OCI-LY7 (cell line): ENCODE measurements around the gene NLN. TPM values are rescaled to one million over a fixed set of nuclear protein-coding genes. Genes with fewer than 3 reads are reported as not detected.

ENCODE experiments used
- BruUV-seq: library from RNA; stranded (reverse); fragments of 400-500 nt; replicated peaks from 2 replicates; lab custom pipeline; 2021; lab: Mats Ljungman, UMichigan
- CTCF ChIA-PET: fragments of 300-600 bp; sonication (Branson Sonifier 250); formaldehyde crosslinking; loops from one replicate; lab custom pipeline; 2022; ENCODE audit warnings: antibody characterized with exemption; ENCODE audit not compliant: unreplicated experiment; lab: Charles Lee
- POLR2A ChIA-PET: fragments of 300-600 bp; sonication (Branson Sonifier 250); formaldehyde crosslinking; loops from one replicate; lab custom pipeline; 2022; ENCODE audit warnings: antibody characterized with exemption; lab: Charles Lee
- DNase-seq: peaks from one replicate; pipeline ENCODE4 v3.0.0-alpha.2; 2015; ENCODE audit warnings: low spot score
- H2AFZ ChIP-seq: fragments of 200-600 bp; sonication (generic), shearing (Covaris generic); 2 replicates; pipeline ENCODE4 v1.6.1; 2014; ENCODE audit warnings: mild to moderate bottlenecking, antibody characterized with exemption, low read length, moderate library complexity
- H3K27ac ChIP-seq: fragments of 200-600 bp; sonication (generic); 2 replicates; pipeline ENCODE4 v1.5.1; 2014; ENCODE audit warnings: mixed run types, low read depth, mild to moderate bottlenecking, moderate library complexity, low read length, inconsistent platforms; ENCODE audit not compliant: poor library complexity, severe bottlenecking
- H3K36me3 ChIP-seq: fragments of 200-600 bp; sonication (generic); 2 replicates; pipeline ENCODE4 v1.6.1; 2014; ENCODE audit warnings: mild to moderate bottlenecking, antibody characterized with exemption, low read length, moderate library complexity, mixed read lengths; ENCODE audit not compliant: insufficient read depth
- H3K4me1 ChIP-seq: fragments of 200-600 bp; sonication (generic); 2 replicates; pipeline ENCODE4 v1.5.1; 2014; ENCODE audit warnings: mild to moderate bottlenecking, low read length; ENCODE audit not compliant: insufficient read depth, poor library complexity, severe bottlenecking
- H3K4me2 ChIP-seq: fragments of 200-600 bp; sonication (generic); 2 replicates; pipeline ENCODE4 v1.6.1; 2014; ENCODE audit warnings: mild to moderate bottlenecking, low read length
- H3K4me3 ChIP-seq: fragments of 200-600 bp; sonication (generic); 2 replicates; pipeline ENCODE4 v1.5.1; 2014; ENCODE audit warnings: mild to moderate bottlenecking, low read depth, low read length; ENCODE audit not compliant: poor library complexity, severe bottlenecking
- H3K79me2 ChIP-seq: fragments of 200-600 bp; sonication (generic); 2 replicates; pipeline ENCODE4 v1.6.1; 2016; ENCODE audit warnings: low read depth, mild to moderate bottlenecking, low read length, moderate library complexity, mixed read lengths; ENCODE audit not compliant: insufficient read depth
- H3K9me2 ChIP-seq: fragments of 200-600 bp; sonication (generic); 2 replicates; pipeline ENCODE4 v1.6.1; 2016; ENCODE audit warnings: mild to moderate bottlenecking, low read length, mixed read lengths; ENCODE audit not compliant: insufficient read depth
- H3K9me3 ChIP-seq: fragments of 200-600 bp; sonication (generic); 2 replicates; pipeline ENCODE4 v1.6.1; 2014; ENCODE audit warnings: mild to moderate bottlenecking, mixed run types, low read length, mixed read lengths
- H4K20me1 ChIP-seq: fragments of 200-600 bp; sonication (generic); 2 replicates; pipeline ENCODE4 v1.6.1; 2014; ENCODE audit warnings: mild to moderate bottlenecking, antibody characterized with exemption, low read length, moderate library complexity, mixed read lengths; ENCODE audit not compliant: insufficient read depth
- CTCF ChIP-seq: fragments of 200-600 bp; sonication (generic); conservative IDR thresholded peaks from 2 replicates; pipeline ENCODE4 v1.5.1; 2014; ENCODE audit warnings: mild to moderate bottlenecking, antibody characterized with exemption, low read length, moderate library complexity, mixed read lengths
- EZH2phosphoT487 ChIP-seq: fragments of 200-600 bp; sonication (generic); IDR thresholded peaks from 2 replicates; pipeline ENCODE4 v1.6.1; 2018; ENCODE audit warnings: low read depth, borderline replicate concordance, mild to moderate bottlenecking, mixed run types, antibody characterized with exemption, low read length, moderate library complexity, mixed read lengths
- intact Hi-C: fragments of 100-400 bp; cut with micrococcal nuclease; formaldehyde crosslinking; loops from one replicate; pipeline ENCODE4 v1.10.0; 2022; ENCODE audit not compliant: unreplicated experiment
- total RNA-seq, 2 experiments: library from RNA; depleted of rRNA in 1 of 2; stranded (reverse); fragments of >200 nt in 1 of 2; shearing (Covaris generic) in 1 of 2; gene quantifications; 2 replicates each; pipeline ENCODE4 v1.2.3, GENCODE V29; 2014 to 2022

NLN gene
- total RNA-seq, 2 experiments from 2014 or later: 14.9 to 26.0 TPM

- Histone ChIP-seq H3K27ac (no peak overlapping the region), H3K4me3 (no peak overlapping the region), H3K79me2 (no peaks in the 10 kb centered on the region), H3K4me1 (peaks cover 17% of the 10 kb centered on the region), H3K4me2 (no peak overlapping the region), H3K9me2 (no peaks in the 10 kb centered on the region), H2AFZ (no peak overlapping the region), H3K9me3 (no peaks in the 10 kb centered on the region), H3K36me3 (peaks cover 7% of the 10 kb centered on the region), H4K20me1 (no peaks in the 10 kb centered on the region)
- no TSS peak for BruUV-seq
- ChIA-PET CTCF (interaction anchor here (0.9 kb wide), 1 partner anchor 15 kb away, joined by 3 read pairs; no protein-coding TSS in a partner anchor), POLR2A (interaction anchor here (0.7 to 1.5 kb wide), 5 partner anchors 11 to 1061 kb away, joined by 3 to 4 read pairs (median 3); no protein-coding TSS in a partner anchor)
- DNase-seq: no peak
- intact Hi-C loops: no loop called here
- TF ChIP-seq EZH2phosphoT487: no peak
- no peak for TF ChIP-seq CTCF
Observed at GRCh38 chr5:65819905-65820240, 97.9 kb downstream of the NLN start.

- CTCF ChIA-PET: interaction anchor here (0.9 kb wide), 1 partner anchor 15 kb away, joined by 3 read pairs; no protein-coding TSS in a partner anchor
- POLR2A ChIA-PET: interaction anchor here (0.7 to 1.1 kb wide), 4 partner anchors 12 to 108 kb away, joined by 3 to 7 read pairs (median 4); no protein-coding TSS in a partner anchor
Observed at GRCh38 chr5:65820373-65820772, 98.4 kb downstream of the NLN start.

More at GRCh38 chr5:65820373-65820772, 98.4 kb downstream of the NLN start:
- Histone ChIP-seq H3K36me3 (peaks cover 2% of the 10 kb centered on the region), H3K27ac (no peak overlapping the region), H3K4me1 (peaks cover 19% of the 10 kb centered on the region), H3K9me2 (no peaks in the 10 kb centered on the region), H3K4me2 (no peak overlapping the region), H3K9me3 (no peaks in the 10 kb centered on the region), H3K79me2 (no peaks in the 10 kb centered on the region), H2AFZ (no peak overlapping the region), H3K4me3 (no peak overlapping the region), H4K20me1 (no peaks in the 10 kb centered on the region)
- no peak for TF ChIP-seq EZH2phosphoT487
- TF ChIP-seq CTCF: no peak
- no peak for DNase-seq
- intact Hi-C loops: no loop called here
- no TSS peak for BruUV-seq
